ENCODE measurements around the gene THRB.

Gene THRB

GRCh38 chr3:24387000-24387399 is 107.7 kb downstream of the THRB start:
- Histone ChIP-seq H3K9me3 (ENCODE audit: low read depth, low read length) (no peaks in the 10 kb centered on the region), H3K27ac (no peak overlapping the region), H3K36me3 (ENCODE audit: insufficient read depth, low read length) (no peaks in the 10 kb centered on the region), H3K4me3 (no peak overlapping the region), H3K9ac (ENCODE audit: insufficient read length) (no peak overlapping the region)
- no peak for DNase-seq (ENCODE audit: low read depth, low spot score)
- no peak for TF ChIP-seq POLR2AphosphoS5 (IDR thresholded peaks at IDR 0.05; ENCODE audit: borderline replicate concordance, low read depth, low read length)
- TF ChIP-seq EZH2 (IDR thresholded peaks at IDR 0.05) = no peak
- TF ChIP-seq FOXP2 (optimal IDR thresholded peaks at IDR 0.05; ENCODE audit: control extremely low read depth, extremely low read length, insufficient read depth) = no peak

- no peak for DNase-seq (ENCODE audit: low read depth, low spot score)
- Histone ChIP-seq H3K36me3 (ENCODE audit: insufficient read depth, low read length) (no peaks in the 10 kb centered on the region), H3K4me3 (no peak overlapping the region), H3K9me3 (ENCODE audit: low read depth, low read length) (no peaks in the 10 kb centered on the region), H3K27ac (no peak overlapping the region), H3K9ac (ENCODE audit: insufficient read length) (no peak overlapping the region)
- TF ChIP-seq POLR2AphosphoS5 (IDR thresholded peaks at IDR 0.05; ENCODE audit: borderline replicate concordance, low read depth, low read length) = no peak
- no peak for TF ChIP-seq EZH2 (IDR thresholded peaks at IDR 0.05)
- TF ChIP-seq FOXP2 (optimal IDR thresholded peaks at IDR 0.05; ENCODE audit: control extremely low read depth, extremely low read length, insufficient read depth) = no peak
These were observed 108.2 kb downstream of the THRB start for GRCh38 chr3:24386458-24386857.

GRCh38 chr3:24385012-24385615 is 109.5 kb downstream of the THRB start:
- Histone ChIP-seq H3K9me3 (ENCODE audit: low read depth, low read length) (no peaks in the 10 kb centered on the region), H3K27ac (no peak overlapping the region), H3K4me3 (no peak overlapping the region), H3K9ac (ENCODE audit: insufficient read length) (no peak overlapping the region), H3K36me3 (ENCODE audit: insufficient read depth, low read length) (no peaks in the 10 kb centered on the region)
- TF ChIP-seq EZH2 (IDR thresholded peaks at IDR 0.05) (no peak), POLR2AphosphoS5 (IDR thresholded peaks at IDR 0.05; ENCODE audit: borderline replicate concordance, low read depth, low read length) (no peak), FOXP2 (optimal IDR thresholded peaks at IDR 0.05; ENCODE audit: control extremely low read depth, extremely low read length, insufficient read depth) (no peak)
- DNase-seq (ENCODE audit: low read depth, low spot score) = no peak

GRCh38 chr3:24382647-24383046 is 112.0 kb downstream of the THRB start:
- H3K9me3 ChIP-seq (ENCODE audit: low read depth, low read length) = no peaks in the 10 kb centered on the region
- no peak overlapping the region for H3K9ac ChIP-seq (ENCODE audit: insufficient read length)
- H3K4me3 ChIP-seq = no peak overlapping the region
- no peak overlapping the region for H3K27ac ChIP-seq
- no peaks in the 10 kb centered on the region for H3K36me3 ChIP-seq (ENCODE audit: insufficient read depth, low read length)
- DNase-seq (ENCODE audit: low read depth, low spot score) = no peak
- TF ChIP-seq POLR2AphosphoS5 (IDR thresholded peaks at IDR 0.05; ENCODE audit: borderline replicate concordance, low read depth, low read length) = no peak
- TF ChIP-seq FOXP2 (optimal IDR thresholded peaks at IDR 0.05; ENCODE audit: control extremely low read depth, extremely low read length, insufficient read depth) = no peak
- no peak for TF ChIP-seq EZH2 (IDR thresholded peaks at IDR 0.05)

GRCh38 chr3:24379936-24380335 is 114.7 kb downstream of the THRB start:
- DNase-seq (ENCODE audit: low read depth, low spot score) = no peak
- Histone ChIP-seq H3K9ac (ENCODE audit: insufficient read length) (no peak overlapping the region), H3K36me3 (ENCODE audit: insufficient read depth, low read length) (no peaks in the 10 kb centered on the region), H3K4me3 (no peak overlapping the region), H3K9me3 (ENCODE audit: low read depth, low read length) (no peaks in the 10 kb centered on the region), H3K27ac (no peak overlapping the region)
- TF ChIP-seq FOXP2 (optimal IDR thresholded peaks at IDR 0.05; ENCODE audit: control extremely low read depth, extremely low read length, insufficient read depth) (no peak), EZH2 (IDR thresholded peaks at IDR 0.05) (no peak), POLR2AphosphoS5 (IDR thresholded peaks at IDR 0.05; ENCODE audit: borderline replicate concordance, low read depth, low read length) (no peak)

- H3K9ac ChIP-seq (ENCODE audit: insufficient read length) = no peak overlapping the region
- H3K4me3 ChIP-seq = no peak overlapping the region
- DNase-seq (ENCODE audit: low read depth, low spot score) = no peak
- no peaks in the 10 kb centered on the region for H3K36me3 ChIP-seq (ENCODE audit: insufficient read depth, low read length)
- H3K9me3 ChIP-seq (ENCODE audit: low read depth, low read length) = no peaks in the 10 kb centered on the region
- TF ChIP-seq POLR2AphosphoS5 (IDR thresholded peaks at IDR 0.05; ENCODE audit: borderline replicate concordance, low read depth, low read length) (no peak), EZH2 (IDR thresholded peaks at IDR 0.05) (no peak), FOXP2 (optimal IDR thresholded peaks at IDR 0.05; ENCODE audit: control extremely low read depth, extremely low read length, insufficient read depth) (no peak)
- H3K27ac ChIP-seq = no peak overlapping the region
These were observed 116.3 kb downstream of the THRB start for GRCh38 chr3:24378313-24378712.

GRCh38 chr3:24377218-24377993 is 117.2 kb downstream of the THRB start:
- Histone ChIP-seq H3K9me3 (ENCODE audit: low read depth, low read length) (no peaks in the 10 kb centered on the region), H3K4me3 (no peak overlapping the region), H3K27ac (no peak overlapping the region), H3K9ac (ENCODE audit: insufficient read length) (no peak overlapping the region), H3K36me3 (ENCODE audit: insufficient read depth, low read length) (no peaks in the 10 kb centered on the region)
- no peak for DNase-seq (ENCODE audit: low read depth, low spot score)
- TF ChIP-seq EZH2 (IDR thresholded peaks at IDR 0.05) (no peak), FOXP2 (optimal IDR thresholded peaks at IDR 0.05; ENCODE audit: control extremely low read depth, extremely low read length, insufficient read depth) (no peak), POLR2AphosphoS5 (IDR thresholded peaks at IDR 0.05; ENCODE audit: borderline replicate concordance, low read depth, low read length) (no peak)

GRCh38 chr3:24375947-24376384 is 118.7 kb downstream of the THRB start:
- no peak for TF ChIP-seq POLR2AphosphoS5 (IDR thresholded peaks at IDR 0.05; ENCODE audit: borderline replicate concordance, low read depth, low read length)
- no peak for TF ChIP-seq FOXP2 (optimal IDR thresholded peaks at IDR 0.05; ENCODE audit: control extremely low read depth, extremely low read length, insufficient read depth)
- no peak for TF ChIP-seq EZH2 (IDR thresholded peaks at IDR 0.05)
- H3K27ac ChIP-seq = no peak overlapping the region

More at GRCh38 chr3:24375947-24376384, 118.7 kb downstream of the THRB start:
- Histone ChIP-seq H3K4me3 (no peak overlapping the region), H3K9me3 (ENCODE audit: low read depth, low read length) (no peaks in the 10 kb centered on the region), H3K36me3 (ENCODE audit: insufficient read depth, low read length) (no peaks in the 10 kb centered on the region), H3K9ac (ENCODE audit: insufficient read length) (no peak overlapping the region)
- DNase-seq (ENCODE audit: low read depth, low spot score) = no peak
